CD8-positive, alpha-beta memory T cell (primary cell): ENCODE measurements around the gene SEMA4D. TPM values are rescaled to one million over a fixed set of nuclear protein-coding genes. Genes with fewer than 3 reads are reported as not detected.
"Not testable (repeated sequence)": the region's sequence is repeated elsewhere in the genome, so short reads cannot be mapped to it uniquely, and the experiment has no call there.

Source experiments
- CTCF ChIA-PET: fragments of 350-600 bp; sonication (Branson Sonifier 250); formaldehyde crosslinking; loops from one replicate; lab custom pipeline; 2021; ENCODE audit warnings: antibody characterized with exemption; lab: Charles Lee
- POLR2A ChIA-PET: fragments of 350-600 bp; sonication (Branson Sonifier 250); formaldehyde crosslinking; loops from one replicate; lab custom pipeline; 2021; ENCODE audit warnings: antibody characterized with exemption; lab: Charles Lee
- DNase-seq, 5 donors: peaks; one replicate each; pipeline versions ENCODE4 v3.0.0 to v3.0.0-alpha.2; 2020 to 2022; ENCODE audit warnings: mixed read lengths in 1 of 5
- H3K27ac ChIP-seq: one replicate; pipeline ENCODE4 v1.7.0; 2013; ENCODE audit warnings: low read depth, mild to moderate bottlenecking, low read length, moderate library complexity
- H3K27me3 ChIP-seq: 2 replicates; pipeline ENCODE4 v1.7.0; 2013; ENCODE audit warnings: low read length, mild to moderate bottlenecking; ENCODE audit not compliant: insufficient read depth, poor library complexity, severe bottlenecking
- H3K36me3 ChIP-seq: 2 replicates; pipeline ENCODE4 v1.7.0; 2013; ENCODE audit warnings: mild to moderate bottlenecking, low read length, moderate library complexity; ENCODE audit not compliant: insufficient read depth
- H3K4me1 ChIP-seq: 2 replicates; pipeline ENCODE4 v1.7.0; 2013; ENCODE audit warnings: mild to moderate bottlenecking, low read length, moderate library complexity; ENCODE audit not compliant: insufficient read depth
- H3K4me3 ChIP-seq: 2 replicates; pipeline ENCODE4 v1.7.0; 2013; ENCODE audit warnings: mild to moderate bottlenecking, low read length
- H3K9me3 ChIP-seq: 2 replicates; pipeline ENCODE4 v1.7.0; 2013; ENCODE audit warnings: mild to moderate bottlenecking, low read length
- H3K27ac Mint-ChIP-seq, 8 donors: one replicate each; pipeline ENCODE4 v1.8.0; 2020 to 2021; ENCODE audit warnings: mixed read lengths in 8 of 8, mild to moderate bottlenecking in 6 of 8, inconsistent platforms in 3 of 8, moderate library complexity in 3 of 8
- H3K27me3 Mint-ChIP-seq, 2 donors: one replicate each; pipeline ENCODE4 v1.8.0; 2020 to 2021; ENCODE audit warnings: mixed read lengths in 2 of 2, mild to moderate bottlenecking in 1 of 2, moderate library complexity in 1 of 2
- H3K36me3 Mint-ChIP-seq, 3 donors: one replicate each; pipeline ENCODE4 v1.8.0; 2020 to 2021; ENCODE audit warnings: mixed read lengths in 3 of 3, inconsistent platforms in 1 of 3, mild to moderate bottlenecking in 1 of 3
- H3K4me1 Mint-ChIP-seq, 3 donors: one replicate each; pipeline ENCODE4 v1.8.0; 2020 to 2021; ENCODE audit warnings: mixed read lengths in 3 of 3, inconsistent platforms in 1 of 3, mild to moderate bottlenecking in 1 of 3
- H3K4me3 Mint-ChIP-seq, 7 donors: one replicate each; pipeline ENCODE4 v1.8.0; 2020 to 2021; ENCODE audit warnings: mixed read lengths in 7 of 7, mild to moderate bottlenecking in 6 of 7, moderate library complexity in 4 of 7, inconsistent platforms in 2 of 7
- H3K9me3 Mint-ChIP-seq, 5 donors: one replicate each; pipeline ENCODE4 v1.8.0; 2020 to 2022; ENCODE audit warnings: mixed read lengths in 5 of 5, mild to moderate bottlenecking in 3 of 5, moderate library complexity in 2 of 5, inconsistent platforms in 1 of 5
- polyA plus RNA-seq: library from polyadenylated mRNA; unstranded; fragments of 300-500 nt; fragmentation: Illumina TruSeq; gene quantifications from one replicate; pipeline ENCODE4 v1.2.3, GENCODE V29; 2021
- total RNA-seq, 2 experiments: library from RNA; stranded (reverse); gene quantifications; one replicate each; pipeline ENCODE4 v1.2.3, GENCODE V29; 2021

The SEMA4D gene
- total and polyA plus RNA-seq, 3 experiments from 2014 or later, result 227 to 243 (median 238) TPM

- H3K4me1 ChIP-seq, result no peaks in the 10 kb centered on the region
- no peaks in the 10 kb centered on the region for H3K9me3 Mint-ChIP-seq
- H3K36me3 ChIP-seq, result peaks cover 80% of the 10 kb centered on the region
- H3K27me3 Mint-ChIP-seq, result no peaks in the 10 kb centered on the region
- peaks cover 14 to 49% (median 21%) of the 10 kb centered on the region in 3 donors for H3K4me1 Mint-ChIP-seq
- ChIA-PET CTCF (no interaction called here), POLR2A (no interaction called here)
- H3K27ac Mint-ChIP-seq, result peak overlapping the region in 2 of 8 donors; percentile 29 to 71
- no peak overlapping the region for H3K27ac ChIP-seq
- H3K4me3 ChIP-seq, result no peak overlapping the region
- no peak overlapping the region for H3K4me3 Mint-ChIP-seq
- peaks cover 39 to 97% (median 60%) of the 10 kb centered on the region in 3 donors for H3K36me3 Mint-ChIP-seq
- H3K9me3 ChIP-seq, result no peaks in the 10 kb centered on the region
- H3K27me3 ChIP-seq, result no peaks in the 10 kb centered on the region
- DNase-seq, result no peak
Observed at GRCh38 chr9:89345476-89345875, 152.4 kb downstream of the SEMA4D start.

- CTCF ChIA-PET, POLR2A ChIA-PET, H3K9me3 ChIP-seq, H3K4me3 ChIP-seq, H3K4me1 ChIP-seq, H3K4me3 Mint-ChIP-seq, H3K27ac ChIP-seq, DNase-seq, H3K9me3 Mint-ChIP-seq, H3K27me3 Mint-ChIP-seq, H3K27me3 ChIP-seq: not testable (repeated sequence)
- peaks cover 35 to 96% (median 53%) of the 10 kb centered on the region in 3 donors for H3K36me3 Mint-ChIP-seq
- peak overlapping the region in 4 of 8 donors; percentile 2 to 43 (median 18) for H3K27ac Mint-ChIP-seq
- peaks cover 82% of the 10 kb centered on the region for H3K36me3 ChIP-seq
- H3K4me1 Mint-ChIP-seq, result peaks cover 14 to 55% (median 23%) of the 10 kb centered on the region in 3 donors
Observed at GRCh38 chr9:89343812-89344211, 154.1 kb downstream of the SEMA4D start.

- H3K9me3 ChIP-seq, result no peaks in the 10 kb centered on the region
- H3K4me3 ChIP-seq, result no peak overlapping the region
- no peak overlapping the region for H3K27ac ChIP-seq
- no peaks in the 10 kb centered on the region for H3K27me3 ChIP-seq
- ChIA-PET POLR2A (no interaction called here), CTCF (no interaction called here)
- Mint-ChIP-seq H3K27ac (peak overlapping the region in 1 of 8 donors; percentile 36), H3K9me3 (no peaks in the 10 kb centered on the region), H3K4me3 (no peak overlapping the region), H3K36me3 (peaks cover 35 to 96% (median 57%) of the 10 kb centered on the region in 3 donors), H3K4me1 (peaks cover 16 to 59% (median 23%) of the 10 kb centered on the region in 3 donors), H3K27me3 (no peaks in the 10 kb centered on the region)
- no peak for DNase-seq
- H3K36me3 ChIP-seq, result peaks cover 81% of the 10 kb centered on the region
- H3K4me1 ChIP-seq, result no peaks in the 10 kb centered on the region
Observed at GRCh38 chr9:89342948-89343347, 155.0 kb downstream of the SEMA4D start.

GRCh38 chr9:89342213-89342612 is 155.7 kb downstream of the SEMA4D start:
- Mint-ChIP-seq H3K9me3 (no peaks in the 10 kb centered on the region), H3K4me1 (peaks cover 16 to 59% (median 23%) of the 10 kb centered on the region in 3 donors), H3K27ac (peak overlapping the region in 1 of 8 donors; percentile 68), H3K27me3 (no peaks in the 10 kb centered on the region), H3K36me3 (peaks cover 35 to 97% (median 59%) of the 10 kb centered on the region in 3 donors), H3K4me3 (no peak overlapping the region)
- no peak overlapping the region for H3K4me3 ChIP-seq
- no peak for DNase-seq
- ChIA-PET POLR2A (no interaction called here), CTCF (interaction anchor here (0.7 kb wide), 1 partner anchor 207 kb away, joined by 3 read pairs; no protein-coding TSS in a partner anchor)
- H3K36me3 ChIP-seq, result peaks cover 83% of the 10 kb centered on the region
- no peaks in the 10 kb centered on the region for H3K4me1 ChIP-seq
- no peaks in the 10 kb centered on the region for H3K27me3 ChIP-seq
- H3K9me3 ChIP-seq, result no peaks in the 10 kb centered on the region
- no peak overlapping the region for H3K27ac ChIP-seq

GRCh38 chr9:89340332-89340731 is 157.6 kb downstream of the SEMA4D start:
- no peaks in the 10 kb centered on the region for H3K9me3 ChIP-seq
- H3K4me1 ChIP-seq, result no peaks in the 10 kb centered on the region
- no peaks in the 10 kb centered on the region for H3K27me3 Mint-ChIP-seq
- peaks cover 75% of the 10 kb centered on the region for H3K36me3 ChIP-seq
- no peak overlapping the region for H3K4me3 Mint-ChIP-seq
- H3K27ac Mint-ChIP-seq, result peak overlapping the region in 3 of 8 donors; percentile 30 to 34 (median 33)
- ChIA-PET POLR2A (no interaction called here), CTCF (no interaction called here)
- no peaks in the 10 kb centered on the region for H3K27me3 ChIP-seq
- no peak overlapping the region for H3K4me3 ChIP-seq
- peaks cover 34 to 94% (median 50%) of the 10 kb centered on the region in 3 donors for H3K36me3 Mint-ChIP-seq
- H3K9me3 Mint-ChIP-seq, result no peaks in the 10 kb centered on the region
- no peak overlapping the region for H3K27ac ChIP-seq
- no peak for DNase-seq
- H3K4me1 Mint-ChIP-seq, result peaks cover 13 to 47% (median 23%) of the 10 kb centered on the region in 3 donors

- Mint-ChIP-seq H3K4me3 (no peak overlapping the region), H3K4me1 (peaks cover 13 to 42% (median 23%) of the 10 kb centered on the region in 3 donors), H3K9me3 (no peaks in the 10 kb centered on the region), H3K36me3 (peaks cover 29 to 93% (median 46%) of the 10 kb centered on the region in 3 donors), H3K27ac (peak overlapping the region in 1 of 8 donors; percentile 33), H3K27me3 (no peaks in the 10 kb centered on the region)
- H3K27ac ChIP-seq, result no peak overlapping the region
- peaks cover 70% of the 10 kb centered on the region for H3K36me3 ChIP-seq
- no peak overlapping the region for H3K4me3 ChIP-seq
- ChIA-PET POLR2A (no interaction called here), CTCF (no interaction called here)
- H3K27me3 ChIP-seq, result no peaks in the 10 kb centered on the region
- DNase-seq, result no peak
- H3K9me3 ChIP-seq, result no peaks in the 10 kb centered on the region
- H3K4me1 ChIP-seq, result no peaks in the 10 kb centered on the region
Observed at GRCh38 chr9:89339807-89340206, 158.1 kb downstream of the SEMA4D start.

GRCh38 chr9:89330513-89330912 is 167.4 kb downstream of the SEMA4D start:
- no peak overlapping the region for H3K4me3 ChIP-seq
- Mint-ChIP-seq H3K4me3 (no peak overlapping the region), H3K27me3 (no peaks in the 10 kb centered on the region), H3K27ac (no peak overlapping the region), H3K36me3 (peaks cover 15 to 92% (median 16%) of the 10 kb centered on the region in 3 donors), H3K9me3 (no peaks in the 10 kb centered on the region), H3K4me1 (peaks cover 10 to 20% (median 17%) of the 10 kb centered on the region in 3 donors)
- ChIA-PET POLR2A (no interaction called here), CTCF (interaction anchor here (1.6 kb wide), 1 partner anchor 219 kb away, joined by 3 read pairs; no protein-coding TSS in a partner anchor)
- no peak overlapping the region for H3K27ac ChIP-seq
- H3K4me1 ChIP-seq, result no peaks in the 10 kb centered on the region
- no peaks in the 10 kb centered on the region for H3K27me3 ChIP-seq
- no peaks in the 10 kb centered on the region for H3K9me3 ChIP-seq
- H3K36me3 ChIP-seq, result peaks cover 60% of the 10 kb centered on the region
- no peak for DNase-seq

GRCh38 chr9:89329917-89330316 is 168.0 kb downstream of the SEMA4D start:
- Mint-ChIP-seq H3K4me3 (no peak overlapping the region), H3K27me3 (no peaks in the 10 kb centered on the region), H3K36me3 (peaks cover 15 to 93% (median 16%) of the 10 kb centered on the region in 3 donors), H3K9me3 (no peaks in the 10 kb centered on the region), H3K27ac (peak overlapping the region in 1 of 8 donors; percentile 35), H3K4me1 (peaks cover 10 to 26% (median 23%) of the 10 kb centered on the region in 3 donors)
- Histone ChIP-seq H3K27ac (no peak overlapping the region), H3K36me3 (peaks cover 60% of the 10 kb centered on the region), H3K27me3 (no peaks in the 10 kb centered on the region), H3K9me3 (no peaks in the 10 kb centered on the region), H3K4me1 (no peaks in the 10 kb centered on the region), H3K4me3 (no peak overlapping the region)
- DNase-seq, result no peak
- ChIA-PET POLR2A (no interaction called here), CTCF (interaction anchor here (1.2 kb wide), 1 partner anchor 11 kb away, joined by 3 read pairs; the partner anchor contains the start of gene SECISBP2)
